ENCODE results near the gene PHTF2. TPM values are rescaled to one million over a fixed set of nuclear protein-coding genes. Genes with fewer than 3 reads are reported as not detected.

Gene PHTF2
- total RNA-seq, 1 experiment from 2014 or later = 52.0 TPM

- no peaks in the 10 kb centered on the region for H3K36me3 ChIP-seq (ENCODE audit: low read depth)
- H3K4me2 ChIP-seq = no peak overlapping the region
- H3K9me2 ChIP-seq (ENCODE audit: insufficient read depth) = no peaks in the 10 kb centered on the region
- peaks cover 28% of the 10 kb centered on the region for H3K79me2 ChIP-seq (ENCODE audit: low read depth)
- H4K20me1 ChIP-seq (ENCODE audit: insufficient read depth) = no peaks in the 10 kb centered on the region
- no peaks in the 10 kb centered on the region for H3K27me3 ChIP-seq (ENCODE audit: insufficient read depth, low read depth)
- H3K27ac ChIP-seq = no peak overlapping the region
- DNase-seq = no peak
- intact Hi-C loops (cut with micrococcal nuclease; ENCODE audit: unreplicated experiment) = no loop called here
- 0 out of 2 replicates have a peak, but pooled peaks cover 4% of the 10 kb centered on the region for H3F3A ChIP-seq (ENCODE audit: insufficient read depth, low read depth)
- H3K9me3 ChIP-seq (ENCODE audit: insufficient read depth, low read depth) = no peaks in the 10 kb centered on the region
- POLR2A ChIA-PET (ENCODE audit: unreplicated experiment) = no interaction called here
- BruUV-seq (replicated peaks) = no TSS peak
- H2AFZ ChIP-seq = no peak overlapping the region
- TF ChIP-seq CTCF (conservative IDR thresholded peaks at IDR 0.05) (no peak), EZH2 (IDR thresholded peaks at IDR 0.05; ENCODE audit: low read depth) (no peak)
- CTCF ChIA-PET = no interaction called here
- H3K4me1 ChIP-seq (replicated peaks; ENCODE audit: insufficient read depth) = peaks cover 12% of the 10 kb centered on the region; the same call in 1 of the 2 replicates
- no peak overlapping the region for H3K4me3 ChIP-seq
Measured at GRCh38 chr7:77791336-77791735, 7.2 kb upstream of the PHTF2 start.

- Histone ChIP-seq H3K36me3 (ENCODE audit: low read depth) (no peaks in the 10 kb centered on the region), H2AFZ (no peak overlapping the region), H3K4me1 (replicated peaks; ENCODE audit: insufficient read depth) (peaks cover 19% of the 10 kb centered on the region), H3K27me3 (ENCODE audit: insufficient read depth, low read depth) (no peaks in the 10 kb centered on the region), H4K20me1 (ENCODE audit: insufficient read depth) (no peaks in the 10 kb centered on the region), H3K4me2 (no peak overlapping the region), H3K79me2 (ENCODE audit: low read depth) (peaks cover 34% of the 10 kb centered on the region), H3K27ac (no peak overlapping the region), H3F3A (ENCODE audit: insufficient read depth, low read depth) (0 out of 2 replicates have a peak, but pooled peaks cover 4% of the 10 kb centered on the region), H3K4me3 (no peak overlapping the region), H3K9me3 (ENCODE audit: insufficient read depth, low read depth) (no peaks in the 10 kb centered on the region), H3K9me2 (ENCODE audit: insufficient read depth) (no peaks in the 10 kb centered on the region)
- intact Hi-C loops (cut with micrococcal nuclease; ENCODE audit: unreplicated experiment) = no loop called here
- POLR2A ChIA-PET (ENCODE audit: unreplicated experiment) = no interaction called here
- TF ChIP-seq EZH2 (IDR thresholded peaks at IDR 0.05; ENCODE audit: low read depth) (no peak), CTCF (conservative IDR thresholded peaks at IDR 0.05) (no peak)
- DNase-seq = no peak
- BruUV-seq (replicated peaks) = no TSS peak
- CTCF ChIA-PET = interaction anchor here (0.6 kb wide), 1 partner anchor 437 kb away, joined by 3 read pairs; no protein-coding TSS in a partner anchor
Measured at GRCh38 chr7:77791956-77792355, 6.6 kb upstream of the PHTF2 start.

DNA sequence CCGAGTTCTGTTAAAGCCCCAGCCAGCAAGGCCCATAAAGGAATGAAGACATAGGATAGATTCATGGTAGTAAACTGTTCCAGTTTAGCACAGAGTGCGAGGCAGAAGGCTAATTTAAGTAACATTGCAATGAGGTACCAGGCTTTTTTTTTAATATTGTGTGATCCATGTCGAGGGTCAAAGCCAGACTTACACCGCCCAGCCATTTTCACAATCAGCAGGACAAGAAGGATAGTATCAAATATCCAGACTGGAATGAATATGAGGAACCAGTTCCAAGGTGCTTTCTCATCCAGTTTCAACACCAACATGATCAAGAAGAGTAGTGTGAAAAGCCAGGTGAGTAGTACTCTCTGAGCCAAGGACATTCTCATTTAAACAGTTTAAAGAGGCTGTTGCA lies 4.6 kb upstream of the PHTF2 start:
- POLR2A ChIA-PET (ENCODE audit: unreplicated experiment) = no interaction called here
- H3K79me2 ChIP-seq (ENCODE audit: low read depth) = peaks cover 45% of the 10 kb centered on the region
- BruUV-seq (replicated peaks) = no TSS peak

More for the DNA sequence above, 4.6 kb upstream of the PHTF2 start:
- intact Hi-C loops (cut with micrococcal nuclease; ENCODE audit: unreplicated experiment) = no loop called here
- DNase-seq = peak in 1 of 2 experiments; percentile 13
- TF ChIP-seq EZH2 (IDR thresholded peaks at IDR 0.05; ENCODE audit: low read depth) = no peak
- TF ChIP-seq CTCF (conservative IDR thresholded peaks at IDR 0.05) = no peak
- Histone ChIP-seq H3K9me3 (ENCODE audit: insufficient read depth, low read depth) (no peaks in the 10 kb centered on the region), H3K4me3 (no peak overlapping the region), H2AFZ (no peak overlapping the region), H4K20me1 (ENCODE audit: insufficient read depth) (no peaks in the 10 kb centered on the region), H3K4me2 (0 out of 2 replicates have a peak overlapping the region, but pooled peaks have one; percentile 8), H3K36me3 (ENCODE audit: low read depth) (no peaks in the 10 kb centered on the region), H3K27ac (0 out of 2 replicates have a peak overlapping the region, but pooled peaks have one; percentile 13), H3K9me2 (ENCODE audit: insufficient read depth) (no peaks in the 10 kb centered on the region), H3F3A (ENCODE audit: insufficient read depth, low read depth) (0 out of 2 replicates have a peak, but pooled peaks cover 4% of the 10 kb centered on the region), H3K4me1 (replicated peaks; ENCODE audit: insufficient read depth) (peaks cover 23% of the 10 kb centered on the region), H3K27me3 (ENCODE audit: insufficient read depth, low read depth) (no peaks in the 10 kb centered on the region)
- CTCF ChIA-PET = no interaction called here

All from PC-9 (cell line).